Gastroesophageal sphincter (tissue), 4 donors: ENCODE data around the gene EIF3B. TPM values are rescaled to one million over a fixed set of nuclear protein-coding genes. Genes with fewer than 3 reads are reported as not detected.

Experiments used
- ATAC-seq: fragments of 150-250 bp; one replicate; pipeline ENCODE4 v1.9.1; 2016; ENCODE audit warnings: mild to moderate bottlenecking, moderate library complexity
- H3K27ac ChIP-seq, 4 donors: fragments of 200-600 bp; sonication (generic) in 3 of 4; 1 replicate in 3 of 4; 2 replicates in 1 of 4; pipeline ENCODE4 v1.5.1; 2016 to 2019
- H3K27me3 ChIP-seq: fragments of 200-600 bp; sonication (generic); one replicate; pipeline ENCODE4 v1.5.1; 2019
- H3K36me3 ChIP-seq, 2 donors: fragments of 200-600 bp; sonication (generic); one replicate each; pipeline ENCODE4 v1.5.1; 2019; ENCODE audit warnings: control low read depth in 1 of 2
- H3K4me1 ChIP-seq, 3 donors: fragments of 200-600 bp; sonication (generic); 1 replicate in 2 of 3; 2 replicates in 1 of 3; pipeline ENCODE4 v1.5.1; 2016 to 2019; ENCODE audit warnings: control low read depth in 2 of 3
- H3K4me3 ChIP-seq, 2 donors: fragments of 200-600 bp; sonication (generic); one replicate each; pipeline ENCODE4 v1.5.1; 2019; ENCODE audit warnings: mild to moderate bottlenecking in 1 of 2, moderate library complexity in 1 of 2
- H3K9me3 ChIP-seq, 3 donors: fragments of 200-600 bp; sonication (generic); one replicate each; pipeline ENCODE4 v1.5.1; 2017 to 2019; ENCODE audit warnings: control low read depth in 2 of 3
- CTCF ChIP-seq, 4 experiments: fragments of 200-600 bp in 2 of 4; fragments of 450-650 bp in 2 of 4; sonication (generic) in 1 of 4; IDR thresholded peaks; one replicate each; pipeline ENCODE4 v1.5.1; 2017 to 2019; ENCODE audit warnings: antibody characterized with exemption in 4 of 4, mild to moderate bottlenecking in 2 of 4, moderate library complexity in 2 of 4
- EP300 ChIP-seq: sonication (generic); formaldehyde crosslinking; IDR thresholded peaks from one replicate; pipeline ENCODE4 v1.6.1; 2017; ENCODE audit warnings: antibody characterized with exemption, mild to moderate bottlenecking
- POLR2A ChIP-seq, 2 donors: fragments of 450-650 bp; IDR thresholded peaks; one replicate each; pipeline ENCODE4 v1.6.1; 2017; ENCODE audit warnings: antibody characterized with exemption in 2 of 2, mild to moderate bottlenecking in 2 of 2, moderate library complexity in 1 of 2
- POLR2AphosphoS5 ChIP-seq: sonication (generic); formaldehyde crosslinking; IDR thresholded peaks from one replicate; pipeline ENCODE4 v1.6.1; 2017; ENCODE audit warnings: antibody characterized with exemption
- WGBS, 2 donors: methylation state at CpG; one replicate each; pipeline ENCODE4 v1.1.5; 2018; ENCODE audit warnings: low coverage in 1 of 2; 5-methylcytosine and 5-hydroxymethylcytosine counted together
- total RNA-seq, 4 donors: library from RNA; depleted of rRNA; stranded (reverse); fragments of >200 nt; gene quantifications; one replicate each; pipeline ENCODE4 v1.1.0, GENCODE V29; 2016

Gene EIF3B
- total RNA-seq, 4 donors from 2014 or later: 126 to 147 (median 137) TPM

GRCh38 chr7:2398506-2398905, 43.9 kb downstream of the EIF3B start:
- TF ChIP-seq CTCF (IDR thresholded peaks at IDR 0.05) (no peak), POLR2A (IDR thresholded peaks at IDR 0.05) (no peak), POLR2AphosphoS5 (no peak), EP300 (no peak)
- 88 to 100% methylated on average over 1 to 4 of the region's 4 CpGs for WGBS, 2 donors
- H3K4me3 ChIP-seq: no peak overlapping the region
- no peaks in the 10 kb centered on the region for H3K9me3 ChIP-seq
- peaks cover 0 to 31% (median 4%) of the 10 kb centered on the region in 3 donors for H3K4me1 ChIP-seq
- H3K36me3 ChIP-seq: no peaks in the 10 kb centered on the region
- H3K27ac ChIP-seq: no peak overlapping the region
- no peak for ATAC-seq
- no peaks in the 10 kb centered on the region for H3K27me3 ChIP-seq

GRCh38 chr7:2399848-2400587, 45.4 kb downstream of the EIF3B start:
- Histone ChIP-seq H3K4me3 (no peak overlapping the region), H3K36me3 (no peaks in the 10 kb centered on the region), H3K4me1 (peaks cover 0 to 42% (median 13%) of the 10 kb centered on the region in 3 donors), H3K27ac (peak overlapping the region; percentile 41 to 78 (median 76)), H3K27me3 (no peaks in the 10 kb centered on the region), H3K9me3 (no peaks in the 10 kb centered on the region)
- TF ChIP-seq CTCF (IDR thresholded peaks at IDR 0.05) (no peak), EP300 (no peak), POLR2A (IDR thresholded peaks at IDR 0.05) (no peak), POLR2AphosphoS5 (peak; percentile 40)
- 15 to 18% methylated on average over 4 to 6 of the region's 6 CpGs for WGBS, 2 donors
- peak; percentile 26 for ATAC-seq

GRCh38 chr7:2402687-2403013, 48.0 kb downstream of the EIF3B start:
- Histone ChIP-seq H3K27me3 (no peaks in the 10 kb centered on the region), H3K4me3 (peak overlapping the region; percentile 33 to 100), H3K4me1 (peaks cover 0 to 68% (median 18%) of the 10 kb centered on the region in 3 donors), H3K36me3 (no peaks in the 10 kb centered on the region), H3K9me3 (no peaks in the 10 kb centered on the region), H3K27ac (peak overlapping the region in 3 of 4 donors; percentile 83 to 90 (median 87))
- no peak for ATAC-seq
- WGBS, 2 donors: 47 to 69% methylated on average over 6 of the region's 6 CpGs
- TF ChIP-seq EP300: no peak
- no peak for TF ChIP-seq POLR2AphosphoS5
- TF ChIP-seq CTCF (IDR thresholded peaks at IDR 0.05): no peak
- no peak for TF ChIP-seq POLR2A (IDR thresholded peaks at IDR 0.05)

GRCh38 chr7:2403014-2403717, 48.5 kb downstream of the EIF3B start, which contains the start of gene CHST12:
Gene CHST12, plus strand, starts transcription at chr7:2403611. Its CDS starts 29,029 bp downstream, at chr7:2432640.
- peaks cover 0 to 72% (median 18%) of the 10 kb centered on the region in 3 donors for H3K4me1 ChIP-seq
- ATAC-seq: peak; percentile 90
- peak within 1 kb of the TSS; percentile 31 to 90 (median 85) for H3K27ac ChIP-seq
- H3K4me3 ChIP-seq: peak within 1 kb of the TSS; percentile 86 to 100
- TF ChIP-seq POLR2A (IDR thresholded peaks at IDR 0.05) (peak; percentile 37 to 46), EP300 (no peak), CTCF (IDR thresholded peaks at IDR 0.05) (no peak), POLR2AphosphoS5 (no peak)
- 5 to 9% methylated on average over 2 to 10 of the region's 89 CpGs for WGBS, 2 donors
- no peaks in the 10 kb centered on the region for H3K9me3 ChIP-seq
- H3K36me3 ChIP-seq: no peaks in the 10 kb centered on the region
- H3K27me3 ChIP-seq: no peaks in the 10 kb centered on the region
